Gastrocnemius medialis (tissue), 4 donors: ENCODE results near the gene PLXND1.

Source experiments
- POLR2A ChIP-seq, 2 donors: fragments of 450-650 bp; IDR thresholded peaks; one replicate each; pipeline ENCODE4 v1.6.1; 2017; ENCODE audit warnings: antibody characterized with exemption in 2 of 2, mild to moderate bottlenecking in 2 of 2, moderate library complexity in 2 of 2
- TF ChIP-seq, protein P1 (sequence below), 5 experiments: fragments of 450-650 bp in 3 of 5; fragments of 200-600 bp in 2 of 5; sonication (generic) in 2 of 5; IDR thresholded peaks in 4 of 5; conservative IDR thresholded peaks in 1 of 5; 1 replicate in 4 of 5; 2 replicates in 1 of 5; pipeline ENCODE4 v1.5.1; 2016 to 2019; ENCODE audit warnings: antibody characterized with exemption in 5 of 5, mild to moderate bottlenecking in 3 of 5, moderate library complexity in 3 of 5

DNA sequence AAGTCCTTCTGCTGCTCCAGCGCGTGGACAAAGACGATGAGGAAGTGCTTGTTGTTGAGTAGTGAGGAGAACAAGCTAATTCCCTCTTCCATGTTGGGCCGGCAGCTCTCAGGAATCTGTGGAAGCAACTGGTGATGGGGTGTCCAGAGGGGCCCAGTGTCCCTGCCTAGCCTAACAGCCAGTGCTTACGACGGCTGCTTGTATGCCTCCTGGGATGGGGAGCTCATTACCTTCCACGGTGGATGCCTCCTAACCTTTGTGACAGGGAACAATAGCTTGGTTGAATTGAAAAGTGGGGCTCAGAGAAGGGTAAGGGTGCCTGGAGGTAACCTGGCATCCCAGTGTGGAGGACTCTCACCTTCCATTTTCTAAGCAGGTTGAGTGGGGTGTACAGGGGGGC lies 40.6 kb downstream of the PLXND1 start:
- TF ChIP-seq, protein P1, sequence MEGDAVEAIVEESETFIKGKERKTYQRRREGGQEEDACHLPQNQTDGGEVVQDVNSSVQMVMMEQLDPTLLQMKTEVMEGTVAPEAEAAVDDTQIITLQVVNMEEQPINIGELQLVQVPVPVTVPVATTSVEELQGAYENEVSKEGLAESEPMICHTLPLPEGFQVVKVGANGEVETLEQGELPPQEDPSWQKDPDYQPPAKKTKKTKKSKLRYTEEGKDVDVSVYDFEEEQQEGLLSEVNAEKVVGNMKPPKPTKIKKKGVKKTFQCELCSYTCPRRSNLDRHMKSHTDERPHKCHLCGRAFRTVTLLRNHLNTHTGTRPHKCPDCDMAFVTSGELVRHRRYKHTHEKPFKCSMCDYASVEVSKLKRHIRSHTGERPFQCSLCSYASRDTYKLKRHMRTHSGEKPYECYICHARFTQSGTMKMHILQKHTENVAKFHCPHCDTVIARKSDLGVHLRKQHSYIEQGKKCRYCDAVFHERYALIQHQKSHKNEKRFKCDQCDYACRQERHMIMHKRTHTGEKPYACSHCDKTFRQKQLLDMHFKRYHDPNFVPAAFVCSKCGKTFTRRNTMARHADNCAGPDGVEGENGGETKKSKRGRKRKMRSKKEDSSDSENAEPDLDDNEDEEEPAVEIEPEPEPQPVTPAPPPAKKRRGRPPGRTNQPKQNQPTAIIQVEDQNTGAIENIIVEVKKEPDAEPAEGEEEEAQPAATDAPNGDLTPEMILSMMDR (IDR thresholded peaks at IDR 0.05 in 4 of 5, conservative IDR thresholded peaks at IDR 0.05 in 1 of 5), result no peak
- no peak for TF ChIP-seq POLR2A (IDR thresholded peaks at IDR 0.05)
